ENCODE measurements around the gene AOPEP.

DNA sequence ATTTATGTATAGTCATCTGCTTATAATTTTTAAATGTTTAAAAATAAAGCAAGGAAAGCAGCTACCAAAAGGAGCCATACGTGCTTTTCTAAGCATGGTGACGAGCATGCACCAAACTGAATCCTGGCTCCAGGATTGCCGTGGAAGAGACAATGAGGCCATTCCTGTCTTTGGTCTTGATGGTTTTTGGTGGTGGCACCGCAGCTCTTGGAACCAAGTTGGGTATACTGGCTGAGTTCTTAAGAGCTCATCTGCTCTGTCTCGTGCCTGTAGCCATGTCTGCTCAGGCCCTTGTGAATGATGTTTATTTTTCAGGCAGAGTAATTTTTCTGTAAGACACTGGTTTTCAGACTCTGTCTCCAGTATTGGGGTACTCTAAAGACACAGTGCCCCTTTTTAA is 345.0 kb downstream of the AOPEP start:
- TF ChIP-seq ZFP37 (CRISPR knock-in tag; IDR thresholded peaks at IDR 0.05; ENCODE audit: borderline replicate concordance) (no peak), NR3C1 (CRISPR knock-in tag; IDR thresholded peaks at IDR 0.05) (no peak), SMARCC2 (IDR thresholded peaks at IDR 0.05) (no peak), ZBTB7A (CRISPR knock-in tag; IDR thresholded peaks at IDR 0.05) (no peak), SP1 (IDR thresholded peaks at IDR 0.05) (no peak), SP1 (CRISPR knock-in tag; IDR thresholded peaks at IDR 0.05) (no peak)
